HG03354 (cell line): ENCODE data around the gene LILRB4.
"Not testable (repeated sequence)": the region's sequence is repeated elsewhere in the genome, so short reads cannot be mapped to it uniquely, and the experiment has no call there.

ENCODE experiments used
- ATAC-seq: cut with Tn5 transposase; IDR thresholded peaks from one replicate; pipeline ENCODE4 v1.9.1; 2021; ENCODE audit warnings: mild to moderate bottlenecking; ENCODE audit not compliant: unreplicated experiment, poor library complexity, severe bottlenecking

Gene LILRB4

GRCh38 chr19:54662730-54663129 is at the start of gene LILRB4:
TSS of gene LILRB4 (plus strand) at chr19:54662985. CDS start at chr19:54663034, 49 bp downstream.
- no peak for ATAC-seq

- no peak for ATAC-seq
Measured at GRCh38 chr19:54614726-54615125, 48.1 kb upstream of the LILRB4 start.

DNA sequence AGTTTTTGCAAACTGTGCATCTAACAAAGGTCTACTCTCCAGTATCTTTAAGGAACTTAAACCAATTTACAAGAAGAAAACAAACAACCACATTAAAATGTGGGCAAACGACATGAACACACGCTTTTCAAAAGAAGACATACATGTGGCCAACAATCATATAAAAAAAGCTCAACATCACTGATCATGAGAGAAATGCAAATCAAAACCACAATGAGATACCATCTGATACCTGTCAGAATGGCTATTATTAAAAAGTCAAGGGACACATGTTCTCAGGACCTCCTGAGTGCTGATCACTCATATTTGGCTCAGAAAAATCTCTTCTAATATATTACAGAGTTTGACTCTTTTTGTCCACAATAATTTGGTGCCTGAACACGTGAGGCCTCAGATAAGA is 46.7 kb upstream of the LILRB4 start:
- ATAC-seq: peak; percentile 43

GRCh38 chr19:54616821-54617560 is 45.8 kb upstream of the LILRB4 start:
- ATAC-seq: peak; percentile 89

GRCh38 chr19:54620464-54620863 is 42.3 kb upstream of the LILRB4 start:
- ATAC-seq: no peak

DNA sequence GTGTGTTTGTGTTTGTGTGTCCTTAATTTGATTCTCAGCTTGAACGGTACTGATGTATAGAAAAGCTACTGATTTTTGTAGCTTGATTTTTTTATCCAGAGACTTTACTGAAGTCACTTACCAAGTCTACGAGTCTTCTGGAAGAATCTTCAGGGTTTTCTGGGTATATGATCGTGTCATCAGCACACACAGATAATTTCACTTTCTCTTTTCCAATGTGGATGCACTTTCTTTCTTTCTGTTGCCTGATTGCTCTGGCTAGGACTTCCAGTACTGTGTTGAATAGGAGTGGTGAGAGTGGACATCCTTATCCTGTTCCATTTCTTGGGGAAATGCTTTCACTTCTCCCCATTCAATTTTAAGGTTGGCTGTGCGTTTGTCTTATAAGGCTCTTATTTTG is 40.4 kb upstream of the LILRB4 start:
- no peak for ATAC-seq

GRCh38 chr19:54624234-54624633 is 38.6 kb upstream of the LILRB4 start:
- peak; percentile 36 for ATAC-seq

DNA sequence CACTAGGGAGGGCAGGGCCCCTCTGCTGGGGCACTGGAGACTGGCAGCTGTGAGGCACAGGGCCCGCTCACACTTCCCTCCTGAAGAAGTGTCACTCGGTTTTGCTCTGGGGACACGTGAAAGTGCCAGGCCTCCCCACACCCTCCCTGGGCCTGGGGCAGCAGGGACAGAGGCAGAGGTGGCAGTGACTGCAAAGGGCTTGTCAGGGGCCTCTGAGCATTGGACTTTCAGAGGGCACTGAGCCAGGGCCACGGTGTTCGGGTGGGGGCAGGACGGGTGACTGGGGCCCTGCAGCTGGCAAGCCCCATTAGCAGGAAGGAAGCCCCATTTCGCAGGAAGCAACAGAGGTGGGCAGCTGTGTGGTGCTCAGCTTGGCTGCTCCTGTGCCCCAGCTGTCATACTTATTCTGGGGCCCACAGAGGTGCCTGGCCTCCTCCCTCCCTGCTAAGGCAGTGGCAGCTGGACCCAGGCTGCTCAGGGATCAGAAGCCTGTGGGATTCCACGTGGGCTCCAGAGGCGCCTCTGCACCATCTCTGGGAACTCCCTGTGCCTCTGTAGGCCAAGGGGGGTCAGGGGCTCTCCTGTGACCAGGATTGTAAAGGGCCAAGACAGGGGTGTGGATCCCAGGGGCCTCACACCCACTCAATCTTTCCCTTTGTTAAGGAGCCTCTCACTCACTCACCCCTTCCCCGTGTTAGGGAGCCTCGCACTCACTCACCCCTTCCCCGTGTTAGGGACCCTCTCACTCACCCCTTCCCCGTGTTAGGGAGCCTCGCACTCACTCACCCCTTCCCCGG is 37.7 kb upstream of the LILRB4 start:
- peak; percentile 51 for ATAC-seq

DNA sequence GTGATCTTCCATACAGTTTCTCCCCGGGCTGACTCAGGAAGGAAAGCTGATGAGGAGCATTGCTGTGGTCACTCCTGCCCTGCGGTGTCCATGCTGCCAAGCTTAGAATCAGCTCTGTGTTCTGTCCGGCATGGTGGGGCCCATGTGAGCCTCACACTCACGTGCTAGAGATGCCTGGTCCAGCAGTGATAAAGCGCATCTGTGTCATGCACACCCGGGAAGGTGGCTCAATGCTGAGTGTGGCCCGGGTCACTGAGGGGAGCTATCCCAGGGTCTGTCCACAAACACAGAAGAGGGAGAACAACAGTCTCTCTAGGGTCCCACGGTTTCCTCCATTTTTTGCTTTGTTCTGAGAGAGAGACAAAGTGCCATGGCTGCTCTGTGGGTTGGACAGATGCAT is 36.0 kb upstream of the LILRB4 start:
- no peak for ATAC-seq

- ATAC-seq: not testable (repeated sequence)
Measured at GRCh38 chr19:54627912-54628311, 34.9 kb upstream of the LILRB4 start.

DNA sequence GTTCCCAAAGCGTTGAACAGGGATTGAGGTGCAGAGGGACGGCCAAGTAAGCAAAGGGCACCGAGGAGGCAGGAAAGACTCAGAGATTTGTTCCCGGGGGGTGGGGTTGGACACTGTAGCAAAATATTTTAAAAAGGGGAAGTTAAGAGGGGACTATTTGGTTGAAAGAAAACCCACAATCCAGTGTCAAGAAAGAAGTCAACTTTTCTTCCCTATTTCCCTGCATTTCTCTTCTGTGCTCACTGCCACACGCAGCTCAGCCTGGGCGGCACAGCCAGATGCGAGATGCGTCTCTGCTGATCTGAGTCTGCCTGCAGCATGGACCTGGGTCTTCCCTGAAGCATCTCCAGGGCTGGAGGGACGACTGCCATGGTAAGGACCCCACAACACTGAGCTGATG is 32.5 kb upstream of the LILRB4 start, which contains the start of gene LILRB1:
Gene LILRB1, plus strand, starts transcription at position 223 of the 400 bp plus-strand sequence. CDS start 590 bp downstream, outside the sequence.
- ATAC-seq: not testable (repeated sequence)

- ATAC-seq: no peak
Measured at GRCh38 chr19:54630782-54631181, 32.0 kb upstream of the LILRB4 start.

- ATAC-seq: not testable (repeated sequence)
Measured at GRCh38 chr19:54631489-54632337, 31.1 kb upstream of the LILRB4 start.

DNA sequence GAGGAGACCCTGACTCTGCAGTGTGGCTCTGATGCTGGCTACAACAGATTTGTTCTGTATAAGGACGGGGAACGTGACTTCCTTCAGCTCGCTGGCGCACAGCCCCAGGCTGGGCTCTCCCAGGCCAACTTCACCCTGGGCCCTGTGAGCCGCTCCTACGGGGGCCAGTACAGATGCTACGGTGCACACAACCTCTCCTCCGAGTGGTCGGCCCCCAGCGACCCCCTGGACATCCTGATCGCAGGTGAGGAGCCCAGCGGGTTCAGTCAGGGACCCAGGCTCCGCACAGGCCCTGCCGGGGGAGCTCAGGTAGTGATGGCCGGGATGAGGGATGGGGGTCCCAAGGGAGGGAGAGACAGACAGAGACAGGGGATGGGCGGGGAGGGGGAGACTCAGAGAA is 30.3 kb upstream of the LILRB4 start:
- ATAC-seq: not testable (repeated sequence)

DNA sequence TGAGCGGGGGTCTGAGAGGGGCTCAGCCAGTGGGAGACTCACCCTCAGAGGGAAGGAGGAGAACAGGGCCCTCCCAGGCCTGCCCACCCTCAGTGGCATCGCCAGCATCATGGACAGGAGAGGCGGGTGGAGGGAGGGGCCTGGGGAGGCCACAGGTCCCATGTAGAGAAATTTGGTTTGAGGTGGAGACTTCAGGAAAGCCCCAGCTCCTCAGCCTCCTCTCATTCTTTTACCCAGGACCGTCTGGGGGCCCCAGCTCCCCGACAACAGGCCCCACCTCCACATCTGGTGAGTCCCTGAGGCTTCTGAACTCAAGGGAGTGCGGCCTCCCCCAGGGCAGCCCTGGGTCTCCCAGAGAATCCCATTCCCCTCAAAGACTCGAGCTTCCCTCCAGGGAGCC is 29.4 kb upstream of the LILRB4 start:
- ATAC-seq: no peak

DNA sequence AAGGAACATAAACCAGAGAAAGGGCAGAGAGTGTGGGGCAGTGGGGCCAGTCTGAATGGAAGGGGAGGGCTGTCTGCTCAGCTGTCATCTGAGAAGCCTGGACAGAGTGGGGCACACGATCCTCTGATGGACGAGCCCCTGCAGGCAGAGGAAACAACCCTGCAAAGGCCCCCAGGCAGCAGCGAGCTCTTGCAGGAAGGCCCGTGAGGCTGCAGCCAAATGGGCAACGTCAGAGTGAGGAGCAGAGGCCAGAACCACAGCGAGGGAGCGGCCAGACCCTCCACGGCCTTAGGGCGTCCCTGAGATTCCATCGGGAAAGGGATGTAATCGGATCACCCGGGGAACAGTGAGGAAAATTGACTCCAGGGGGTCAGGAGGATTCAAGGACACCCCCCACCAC is 26.7 kb upstream of the LILRB4 start:
- ATAC-seq: not testable (repeated sequence)

DNA sequence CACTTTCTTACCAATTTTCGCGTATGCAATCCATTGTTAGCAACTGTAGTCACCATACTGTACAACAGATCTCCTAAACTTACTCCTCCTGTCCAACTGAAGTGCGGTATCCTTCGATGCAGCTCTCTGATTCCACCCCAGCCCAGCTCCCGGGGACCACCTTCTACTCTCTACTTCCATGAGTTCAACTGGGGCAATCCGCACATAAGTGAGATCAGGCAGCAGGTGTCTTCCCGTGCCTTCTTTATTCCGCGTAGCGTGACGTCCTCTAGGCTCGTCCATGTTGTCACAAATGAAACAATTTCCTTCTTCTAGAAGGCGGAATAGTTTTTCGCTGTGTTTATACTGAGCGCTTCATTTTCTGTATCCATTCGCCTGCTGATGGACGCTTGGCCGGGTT is 24.1 kb upstream of the LILRB4 start:
- no peak for ATAC-seq

DNA sequence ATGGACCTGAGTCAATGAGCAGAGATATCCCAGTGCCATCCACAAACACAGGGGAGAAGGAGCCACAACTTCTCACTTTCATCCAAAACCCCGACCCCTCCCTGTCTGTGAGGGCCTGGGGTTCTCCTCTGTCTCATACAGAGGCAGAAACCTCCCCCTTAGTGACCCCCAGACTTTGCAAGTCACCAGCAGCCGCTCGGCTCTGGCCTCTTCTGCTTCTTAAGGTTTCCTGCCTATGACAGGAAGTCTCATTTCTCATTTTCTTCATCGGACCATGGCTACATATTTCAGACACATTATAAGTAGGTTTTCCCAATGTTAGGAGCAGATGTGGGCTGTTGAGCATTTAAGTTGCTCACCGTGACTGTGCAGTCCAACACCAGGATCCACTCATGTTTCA is 19.8 kb upstream of the LILRB4 start:
- not testable (repeated sequence) for ATAC-seq

- not testable (repeated sequence) for ATAC-seq
Measured at GRCh38 chr19:54643583-54643982, 19.2 kb upstream of the LILRB4 start.

GRCh38 chr19:54644056-54644455 is 18.7 kb upstream of the LILRB4 start:
- no peak for ATAC-seq
